Spleen (tissue), 11 donors: Measurements from ENCODE around the gene CHMP1B. TPM values are rescaled to one million over a fixed set of nuclear protein-coding genes. Genes with fewer than 3 reads are reported as not detected.

Source experiments
- DNase-seq: peaks from one replicate; pipeline ENCODE4 v3.0.0-alpha.2; 2020
- H3K27ac ChIP-seq, 8 donors: fragments of 200-600 bp; sonication (generic) in 7 of 8; 1 replicate in 4 of 8; 2 replicates in 4 of 8; pipeline versions ENCODE4 v1.5.0 to v1.8.0; 2016 to 2021; ENCODE audit warnings: inconsistent platforms in 4 of 8, mild to moderate bottlenecking in 4 of 8, moderate library complexity in 1 of 8
- H3K27me3 ChIP-seq, 7 donors: fragments of 200-600 bp; sonication (generic) in 6 of 7; replicated peaks in 1 of 7; 1 replicate in 4 of 7; 2 replicates in 3 of 7; pipeline versions ENCODE4 v1.5.0 to v1.8.0; 2016 to 2021; ENCODE audit warnings: inconsistent platforms in 3 of 7, mild to moderate bottlenecking in 1 of 7
- H3K36me3 ChIP-seq, 6 donors: fragments of 200-600 bp; sonication (generic) in 5 of 6; 1 replicate in 4 of 6; 2 replicates in 2 of 6; pipeline versions ENCODE4 v1.5.0 to v1.8.0; 2016 to 2021; ENCODE audit warnings: inconsistent platforms in 2 of 6
- H3K4me1 ChIP-seq, 6 donors: fragments of 200-600 bp; sonication (generic) in 5 of 6; 1 replicate in 3 of 6; 2 replicates in 3 of 6; pipeline versions ENCODE4 v1.5.0 to v1.8.0; 2016 to 2021; ENCODE audit warnings: inconsistent platforms in 3 of 6
- H3K4me3 ChIP-seq, 8 donors: fragments of 200-600 bp; sonication (generic) in 7 of 8; 1 replicate in 4 of 8; 2 replicates in 4 of 8; pipeline versions ENCODE4 v1.5.0 to v1.8.0; 2016 to 2021; ENCODE audit warnings: inconsistent platforms in 4 of 8, mild to moderate bottlenecking in 4 of 8, moderate library complexity in 2 of 8
- H3K9me3 ChIP-seq, 8 donors: fragments of 200-600 bp; sonication (generic) in 7 of 8; 1 replicate in 4 of 8; 2 replicates in 4 of 8; pipeline versions ENCODE4 v1.5.0 to v1.8.0; 2016 to 2021; ENCODE audit warnings: inconsistent platforms in 4 of 8
- CTCF ChIP-seq, 11 experiments: fragments of 200-600 bp in 7 of 11; fragments of 450-650 bp in 4 of 11; sonication (generic) in 4 of 11; IDR thresholded peaks in 8 of 11; conservative IDR thresholded peaks in 3 of 11; 1 replicate in 7 of 11; 2 replicates in 4 of 11; pipeline versions ENCODE4 v1.4.0 to v1.8.0; 2016 to 2021; ENCODE audit warnings: antibody characterized with exemption in 11 of 11, inconsistent platforms in 4 of 11, mild to moderate bottlenecking in 1 of 11
- POLR2A ChIP-seq, 3 donors: fragments of 450-650 bp; IDR thresholded peaks; one replicate each; pipeline ENCODE4 v1.5.1; 2017; ENCODE audit warnings: antibody characterized with exemption in 3 of 3, mild to moderate bottlenecking in 1 of 3
- POLR2AphosphoS5 ChIP-seq, 3 donors: sonication (generic); formaldehyde crosslinking; IDR thresholded peaks; one replicate each; pipeline ENCODE4 v1.5.1; 2017; ENCODE audit warnings: antibody characterized with exemption in 3 of 3
- WGBS, 5 donors: extraction: QIAGEN DNeasy Blood & Tissue Kit in 3 of 5; methylation state at CpG; one replicate each; pipeline versions ENCODE4 v1.1.5 to v1.1.7; 2013 to 2018; 5-methylcytosine and 5-hydroxymethylcytosine counted together
- intact Hi-C: fragments of 100-400 bp; cut with DNase I; formaldehyde crosslinking; loops from one replicate; pipeline ENCODE4 v1.15.0; 2023; ENCODE audit warnings: low total_unique reads
- polyA plus RNA-seq, 3 donors: library from polyadenylated mRNA; stranded (reverse); fragments of 200-250 nt; gene quantifications; one replicate each; pipeline ENCODE4 v1.2.1, GENCODE V29; 2013
- total RNA-seq, 7 donors: library from RNA; depleted of rRNA in 3 of 7; stranded (reverse); fragments of >200 nt in 3 of 7; fragmentation: NEBNext Ultra II Directional in 4 of 7; extraction: Animal tissue kit (Norgen Biotek cat#: 25700) in 4 of 7; gene quantifications; one replicate each; pipeline versions ENCODE4 v1.1.0 to v1.2.1, GENCODE V29; 2016 to 2021
- donor health status: healthy with polysubstance abuse.
- donor health status: DM: no; HTN: no; CAD: no; lungs with moderate emphysema.
- donor health status: DM: no; HTN: no; CAD: no.
- donor health status: Bipolar disorder and iron deficiency.
- donor health status: healthy.
- donor health status: DM: no; HTN: no; CAD: no.
- donor health status: DM: yes; HTN: yes; CAD: no.

CHMP1B gene
- total and polyA plus RNA-seq, 10 donors = 33.1 to 58.0 (median 38.7) TPM

DNA sequence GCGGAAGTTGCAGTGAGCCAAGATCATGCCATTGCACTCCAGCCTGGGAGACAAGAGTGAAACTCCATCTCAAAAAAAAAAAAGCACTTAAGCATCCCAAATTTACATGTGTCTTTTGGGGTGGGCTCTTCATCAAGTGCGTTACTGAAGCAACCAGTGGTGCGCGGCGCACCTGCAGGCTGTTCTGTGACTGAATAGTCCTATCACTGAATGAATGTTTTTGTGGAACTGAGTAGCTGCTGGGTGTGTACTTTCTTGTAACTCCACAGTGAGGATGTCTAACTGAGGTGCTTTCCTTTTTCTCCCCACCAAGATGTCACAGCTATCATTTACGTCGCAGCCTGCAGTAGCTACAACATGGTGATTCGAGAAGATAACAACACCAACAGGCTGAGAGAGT, 17.0 kb downstream of the CHMP1B start:
- Histone ChIP-seq H3K27me3 (no peaks in the 10 kb centered on the region), H3K36me3 (no peaks in the 10 kb centered on the region), H3K27ac (no peak overlapping the region), H3K4me3 (no peak overlapping the region), H3K9me3 (no peaks in the 10 kb centered on the region), H3K4me1 (no peaks in the 10 kb centered on the region)
- TF ChIP-seq POLR2AphosphoS5 (IDR thresholded peaks at IDR 0.05) = no peak
- TF ChIP-seq CTCF (IDR thresholded peaks at IDR 0.05 in 8 of 11, conservative IDR thresholded peaks at IDR 0.05 in 3 of 11) = no peak
- no peak for TF ChIP-seq POLR2A (IDR thresholded peaks at IDR 0.05)
- intact Hi-C loops = no loop called here
- no peak for DNase-seq
- WGBS, 5 donors = 85 to 94% (median 86%) methylated on average over 8 of the region's 8 CpGs

GRCh38 chr18:11871501-11871900, 20.3 kb downstream of the CHMP1B start:
- TF ChIP-seq POLR2AphosphoS5 (IDR thresholded peaks at IDR 0.05) (no peak), CTCF (IDR thresholded peaks at IDR 0.05 in 8 of 11, conservative IDR thresholded peaks at IDR 0.05 in 3 of 11) (no peak), POLR2A (IDR thresholded peaks at IDR 0.05) (no peak)
- no peak for DNase-seq
- intact Hi-C loops = no loop called here

DNA sequence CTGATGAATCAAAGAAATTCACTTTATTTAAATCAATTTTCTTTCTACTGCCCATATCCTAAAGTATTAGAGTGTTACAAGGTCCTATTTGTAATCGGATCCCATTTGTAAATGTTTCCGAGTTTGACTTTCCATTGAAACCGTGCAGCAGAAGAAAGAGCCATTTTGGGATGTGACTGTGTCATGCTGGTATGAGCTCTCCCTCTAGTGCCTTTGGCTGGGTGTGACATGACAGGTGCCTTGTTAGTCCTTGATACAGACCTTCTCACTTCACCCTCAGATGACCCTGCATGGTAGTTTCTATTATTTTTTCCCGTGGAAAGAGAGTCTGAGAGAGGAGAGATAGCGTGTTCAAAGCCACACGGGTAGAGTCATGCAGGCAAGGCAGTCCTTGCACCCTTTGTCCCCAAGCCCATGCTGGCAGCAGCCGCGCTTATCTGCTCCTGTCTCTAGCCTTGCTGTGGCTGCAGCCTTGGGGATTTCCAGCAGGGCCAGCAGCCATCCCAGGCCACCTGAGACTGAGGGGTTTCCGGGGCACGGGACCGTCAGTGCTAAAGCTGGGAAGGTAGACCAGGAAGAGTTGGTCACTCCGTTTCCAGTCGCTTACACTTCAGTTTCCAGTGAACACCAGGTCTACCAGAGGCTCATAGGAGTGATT, 21.4 kb downstream of the CHMP1B start:
- TF ChIP-seq POLR2AphosphoS5 (IDR thresholded peaks at IDR 0.05) (no peak), POLR2A (IDR thresholded peaks at IDR 0.05) (no peak), CTCF (IDR thresholded peaks at IDR 0.05 in 8 of 11, conservative IDR thresholded peaks at IDR 0.05 in 3 of 11) (peak in 4 of 11 experiments; percentile 10 to 26 (median 20))
- Histone ChIP-seq H3K36me3 (peaks cover 0 to 12% (median 0%) of the 10 kb centered on the region in 6 donors), H3K4me3 (no peak overlapping the region), H3K27ac (no peak overlapping the region), H3K27me3 (no peaks in the 10 kb centered on the region), H3K9me3 (peaks cover 0 to 7% (median 0%) of the 10 kb centered on the region in 8 donors), H3K4me1 (no peaks in the 10 kb centered on the region)
- intact Hi-C loops = no loop called here
- DNase-seq = no peak
- WGBS, 5 donors = 61 to 81% (median 75%) methylated on average over 11 to 13 of the region's 13 CpGs

More at GRCh38 chr18:11871501-11871900, 20.3 kb downstream of the CHMP1B start:
- Histone ChIP-seq H3K4me3 (no peak overlapping the region), H3K9me3 (peaks cover 0 to 7% (median 0%) of the 10 kb centered on the region in 8 donors), H3K27me3 (no peaks in the 10 kb centered on the region), H3K27ac (no peak overlapping the region), H3K36me3 (peaks cover 0 to 6% (median 0%) of the 10 kb centered on the region in 6 donors), H3K4me1 (no peaks in the 10 kb centered on the region)
- WGBS, 5 donors = 58 to 75% (median 66%) methylated on average over 5 of the region's 5 CpGs

DNA sequence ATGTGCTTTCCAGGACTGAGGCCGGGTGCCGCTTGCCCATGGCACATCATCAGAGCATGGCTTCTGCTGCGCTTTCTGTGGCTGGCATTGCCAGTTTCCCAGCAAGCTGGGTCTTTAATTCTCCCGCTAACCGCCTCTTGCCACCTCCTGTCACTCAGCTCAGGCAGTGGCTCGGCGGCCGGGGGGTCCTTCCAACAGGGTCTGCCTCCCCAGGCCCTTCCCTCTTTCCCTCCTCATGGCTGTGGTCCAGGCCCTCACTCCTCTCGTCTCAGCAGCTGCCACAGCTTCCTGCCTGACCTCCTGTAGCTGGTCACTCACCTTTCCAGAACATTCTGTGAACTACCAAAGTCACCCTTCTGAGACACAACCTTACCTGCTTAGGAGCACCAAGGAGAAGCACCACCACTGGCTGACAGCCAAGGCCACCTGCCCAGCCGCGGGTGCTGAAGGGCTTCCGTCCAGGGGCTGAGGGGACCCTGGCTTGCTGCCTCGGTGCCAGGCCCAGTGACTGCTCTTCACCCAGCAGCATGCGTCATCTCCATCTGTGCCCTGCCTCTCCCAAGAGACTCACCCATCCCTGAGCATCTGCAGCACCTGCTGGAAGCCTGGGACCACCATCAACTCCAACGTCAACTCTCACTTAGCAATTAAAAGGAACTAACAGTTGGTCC, 22.6 kb downstream of the CHMP1B start:
- H3K27ac ChIP-seq = no peak overlapping the region
- no peak overlapping the region for H3K4me3 ChIP-seq
- H3K36me3 ChIP-seq = peaks cover 0 to 19% (median 0%) of the 10 kb centered on the region in 6 donors
- intact Hi-C loops = no loop called here
- TF ChIP-seq CTCF (IDR thresholded peaks at IDR 0.05 in 8 of 11, conservative IDR thresholded peaks at IDR 0.05 in 3 of 11) = no peak
- TF ChIP-seq POLR2AphosphoS5 (IDR thresholded peaks at IDR 0.05) = no peak
- no peak for TF ChIP-seq POLR2A (IDR thresholded peaks at IDR 0.05)
- H3K4me1 ChIP-seq = no peaks in the 10 kb centered on the region
- WGBS, 5 donors = 80 to 83% (median 81%) methylated on average over 14 to 15 of the region's 15 CpGs
- H3K9me3 ChIP-seq = peaks cover 0 to 7% (median 0%) of the 10 kb centered on the region in 8 donors
- H3K27me3 ChIP-seq = no peaks in the 10 kb centered on the region
- no peak for DNase-seq
